GM12878 (cell line): ENCODE results near the gene IL20RA. TPM values are rescaled to one million over a fixed set of nuclear protein-coding genes. Genes with fewer than 3 reads are reported as not detected.

ENCODE experiments used
- ATAC-seq: fragments of 200-7000 bp; cut with Tn5 transposase; 3 replicates; pipeline ENCODE4 v1.9.1; 2020; ENCODE audit warnings: mild to moderate bottlenecking, moderate library complexity
- BruUV-seq: library from RNA; stranded (reverse); fragments of 400-500 nt; replicated peaks from 2 replicates; lab custom pipeline; 2021; lab: Mats Ljungman, UMichigan
- CTCF ChIA-PET: fragments of 300-600 bp; sonication (Branson Sonifier 250); formaldehyde crosslinking; extraction: SDS; loops from one replicate; lab custom pipeline; 2021; ENCODE audit warnings: inconsistent platforms; lab: Yijun Ruan, JAX
- POLR2A ChIA-PET: fragments of 350-600 bp; formaldehyde crosslinking; extraction: SDS; loops from one replicate; lab custom pipeline; 2021; ENCODE audit warnings: inconsistent platforms; lab: Charles Lee
- RAD21 ChIA-PET: fragments of 300-600 bp; sonication (Branson Sonifier 250); formaldehyde crosslinking; loops from one replicate; lab custom pipeline; 2023; ENCODE audit warnings: antibody characterized with exemption; ENCODE audit not compliant: unreplicated experiment; lab: Charles Lee
- SMC1A ChIA-PET: fragments of 300-600 bp; sonication (Branson Sonifier 250); formaldehyde crosslinking; loops from one replicate; lab custom pipeline; 2023; ENCODE audit not compliant: unreplicated experiment, uncharacterized antibody; lab: Charles Lee
- DNase-seq: peaks from one replicate; pipeline ENCODE4 v3.0.0-alpha.2; 2011; ENCODE audit warnings: low read depth, low spot score
- FAIRE-seq: peaks from 3 replicates; lab custom pipeline; 2011; peaks lifted over from hg19 to GRCh38; lab: Jason Lieb, UNC
- H2AFZ ChIP-seq: 2 replicates; pipeline ENCODE4 v1.6.0; 2011; ENCODE audit warnings: low read depth, low read length, control low read depth; ENCODE audit not compliant: control insufficient read depth
- H3K27ac ChIP-seq: 2 replicates; pipeline ENCODE4 v1.5.1; 2011; ENCODE audit warnings: control low read depth; ENCODE audit not compliant: control insufficient read depth, insufficient read depth
- H3K27me3 ChIP-seq, 2 experiments: replicated peaks in 1 of 2; 2 replicates each; pipeline versions ENCODE4 v1.6.0 to v1.6.1; 2011; ENCODE audit warnings: low read length in 1 of 2; ENCODE audit not compliant: control insufficient read depth in 2 of 2, insufficient read depth in 2 of 2
- H3K36me3 ChIP-seq, 2 experiments: 2 replicates each; pipeline ENCODE4 v1.5.1; 2011; ENCODE audit warnings: low read length in 1 of 2; ENCODE audit not compliant: control insufficient read depth in 2 of 2, insufficient read depth in 2 of 2
- H3K4me1 ChIP-seq: 2 replicates; pipeline ENCODE4 v1.6.1; 2011; ENCODE audit warnings: mild to moderate bottlenecking, low read length, moderate library complexity, mixed read lengths; ENCODE audit not compliant: control insufficient read depth, insufficient read depth
- H3K4me2 ChIP-seq: 2 replicates; pipeline ENCODE4 v1.6.0; 2011; ENCODE audit warnings: control low read depth; ENCODE audit not compliant: control insufficient read depth, insufficient read depth
- H3K4me3 ChIP-seq: fragments of 200-600 bp; sonication (generic); 2 replicates; pipeline ENCODE4 v1.5.1; 2016
- H3K79me2 ChIP-seq: 2 replicates; pipeline ENCODE4 v1.6.0; 2011; ENCODE audit warnings: low read length; ENCODE audit not compliant: control insufficient read depth, insufficient read depth
- H3K9ac ChIP-seq: 2 replicates; pipeline ENCODE4 v1.8.0; 2011; ENCODE audit warnings: low read length, control low read depth, mixed read lengths; ENCODE audit not compliant: control insufficient read depth, insufficient read depth
- H3K9me3 ChIP-seq: replicated peaks from 3 replicates; pipeline ENCODE4 v1.5.1; 2011; ENCODE audit warnings: mild to moderate bottlenecking, low read length; ENCODE audit not compliant: control insufficient read depth, insufficient read depth
- H4K20me1 ChIP-seq: 2 replicates; pipeline ENCODE4 v1.6.0; 2011; ENCODE audit not compliant: control insufficient read depth, insufficient read depth
- CHD2 ChIP-seq: IDR thresholded peaks from 2 replicates; pipeline ENCODE4 v1.6.1; 2011; ENCODE audit warnings: low read depth, low read length, improper control_type of control experiment, borderline replicate concordance
- NR2C2 ChIP-seq: IDR thresholded peaks from 2 replicates; pipeline ENCODE4 v1.6.1; 2011; ENCODE audit warnings: borderline replicate concordance, low read depth; ENCODE audit not compliant: control insufficient read depth, insufficient read length
- POU2F2 ChIP-seq: IDR thresholded peaks from 3 replicates; pipeline ENCODE4 v1.6.1; 2011; ENCODE audit warnings: low read depth, mild to moderate bottlenecking, low read length, borderline replicate concordance
- RCOR1 ChIP-seq: conservative IDR thresholded peaks from 2 replicates; pipeline ENCODE4 v1.6.1; 2012; ENCODE audit warnings: low read depth, low read length, improper control_type of control experiment
- SIN3A ChIP-seq: IDR thresholded peaks from 2 replicates; pipeline ENCODE4 v1.6.1; 2012; ENCODE audit warnings: low read depth, low read length, improper control_type of control experiment
- SIX5 ChIP-seq: IDR thresholded peaks from 2 replicates; pipeline ENCODE4 v1.6.1; 2011; ENCODE audit warnings: mild to moderate bottlenecking, low read depth, low read length, moderate library complexity; ENCODE audit not compliant: severe bottlenecking
- SP1 ChIP-seq: IDR thresholded peaks from one replicate; pipeline ENCODE4 v1.6.1; 2011; ENCODE audit warnings: low read depth, low read length
- SUPT20H ChIP-seq: IDR thresholded peaks from 2 replicates; pipeline ENCODE4 v1.6.1; 2011; ENCODE audit warnings: low read depth, mild to moderate bottlenecking, low read length, moderate library complexity, borderline replicate concordance; ENCODE audit not compliant: control insufficient read depth
- TARDBP ChIP-seq: IDR thresholded peaks from 2 replicates; pipeline ENCODE4 v1.6.1; 2016; ENCODE audit warnings: borderline replicate concordance
- TCF12 ChIP-seq: IDR thresholded peaks from 2 replicates; pipeline ENCODE4 v1.6.1; 2011; ENCODE audit warnings: low read depth, mild to moderate bottlenecking, low read length
- TCF3 ChIP-seq: IDR thresholded peaks from 2 replicates; pipeline ENCODE4 v1.6.1; 2012; ENCODE audit warnings: low read depth, mild to moderate bottlenecking, low read length, borderline replicate concordance; ENCODE audit not compliant: insufficient read depth
- WGBS: methylation state at CpG from one replicate; pipeline ENCODE4 v1.1.6; 2016; ENCODE audit warnings: low lambda C conversion rate; ENCODE audit not compliant: insufficient replicate concordance, insufficient coverage; ENCODE audit errors: missing lambda C conversion rate; 5-methylcytosine and 5-hydroxymethylcytosine counted together
- in situ Hi-C: fragments of 300-500 bp; cut with MboI; formaldehyde crosslinking; loops from 9 replicates; pipeline ENCODE4 v1.14.3; 2018; ENCODE audit warnings: mixed read lengths
- intact Hi-C: fragments of 100-400 bp; cut with micrococcal nuclease; formaldehyde crosslinking; loops from one replicate; pipeline ENCODE4 v1.14.2; 2022; ENCODE audit not compliant: unreplicated experiment
- polyA plus RNA-seq, 11 experiments: library from polyadenylated mRNA; depleted of rRNA in 4 of 11; unstranded in 6 of 11; stranded (reverse) in 5 of 11; fragments of >200 nt; fragmentation: Nextera tagmentation in 4 of 11; fragmentation: Illumina TruSeq in 1 of 11; extraction: Ambion mirVana in 4 of 11; extraction: Trizol in 1 of 11; gene quantifications; 1 replicate in 1 of 11; 2 replicates in 10 of 11; pipeline versions ENCODE4 v1.2.1 to v1.2.3, GENCODE V29; 2011 to 2016; ENCODE audit warnings: inconsistent platforms in 2 of 11, missing spikeins in 2 of 11, low read depth in 1 of 11
- total RNA-seq, 4 experiments: library from RNA; depleted of rRNA in 3 of 4; stranded (reverse); fragments of >200 nt in 3 of 4; fragmentation: Illumina TruSeq in 1 of 4; extraction: Trizol in 1 of 4; gene quantifications; 2 replicates each; pipeline versions ENCODE4 v1.2.1 to v1.2.3, GENCODE V29; 2013 to 2021
- TF ChIP-seq, protein P1 (sequence below): IDR thresholded peaks from 2 replicates; pipeline ENCODE4 v1.6.1; 2012; ENCODE audit warnings: low read depth, low read length, improper control_type of control experiment
- TF ChIP-seq, protein P2 (sequence below): fragments of 450-650 bp; IDR thresholded peaks from 2 replicates; pipeline ENCODE4 v1.6.1; 2016; ENCODE audit warnings: mild to moderate bottlenecking
- TF ChIP-seq, protein P3 (sequence below): IDR thresholded peaks from 2 replicates; pipeline ENCODE4 v1.6.1; 2012; ENCODE audit warnings: low read depth, low read length, improper control_type of control experiment

The IL20RA gene
- total and polyA plus RNA-seq, 10 of the 15 experiments (the other 5 are each of a cell fraction or from before 2014, with no cell fraction given), result 0.02 to 0.16 (median 0.09) TPM; not detected in 3

DNA sequence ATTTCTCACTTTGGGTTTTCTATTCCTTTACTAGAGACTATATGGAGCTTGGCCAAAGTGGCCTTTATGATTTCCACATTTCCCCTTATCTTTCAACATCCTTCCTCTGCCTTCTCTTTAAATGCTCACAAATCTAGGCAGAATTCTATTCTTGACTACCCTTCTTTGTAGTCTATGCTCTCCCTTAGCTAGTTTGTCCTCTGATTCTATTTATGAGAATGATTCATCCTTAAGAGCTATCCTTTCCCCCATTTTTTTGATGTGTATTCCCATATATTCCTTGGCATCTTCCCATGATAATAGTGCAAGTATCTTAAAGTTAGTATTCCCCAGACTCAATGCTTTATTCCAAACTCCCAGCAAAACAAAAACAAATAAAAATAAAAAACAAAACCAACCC, 53.1 kb downstream of the IL20RA start:
- Histone ChIP-seq H4K20me1 (no peaks in the 10 kb centered on the region), H3K79me2 (no peaks in the 10 kb centered on the region), H3K4me1 (no peaks in the 10 kb centered on the region), H3K27ac (no peak overlapping the region), H3K27me3 (peaks cover 1 to 29% of the 10 kb centered on the region in 2 experiments), H2AFZ (no peak overlapping the region), H3K9ac (no peak overlapping the region), H3K4me2 (no peak overlapping the region), H3K4me3 (no peak overlapping the region), H3K36me3 (no peaks in the 10 kb centered on the region), H3K9me3 (no peaks in the 10 kb centered on the region)
- RAD21 ChIA-PET, result no interaction called here
- FAIRE-seq, result no peak
- BruUV-seq, result no TSS peak
- intact Hi-C loops, result no loop called here
- SMC1A ChIA-PET, result interaction anchor here (1.0 kb wide), 1 partner anchor 23 kb away, joined by 3 read pairs; no protein-coding TSS in a partner anchor
- no peak for DNase-seq
- CTCF ChIA-PET, result no interaction called here
- in situ Hi-C loops, result no loop called here
- ATAC-seq, result no peak
- POLR2A ChIA-PET, result no interaction called here
- TF ChIP-seq, protein P1, sequence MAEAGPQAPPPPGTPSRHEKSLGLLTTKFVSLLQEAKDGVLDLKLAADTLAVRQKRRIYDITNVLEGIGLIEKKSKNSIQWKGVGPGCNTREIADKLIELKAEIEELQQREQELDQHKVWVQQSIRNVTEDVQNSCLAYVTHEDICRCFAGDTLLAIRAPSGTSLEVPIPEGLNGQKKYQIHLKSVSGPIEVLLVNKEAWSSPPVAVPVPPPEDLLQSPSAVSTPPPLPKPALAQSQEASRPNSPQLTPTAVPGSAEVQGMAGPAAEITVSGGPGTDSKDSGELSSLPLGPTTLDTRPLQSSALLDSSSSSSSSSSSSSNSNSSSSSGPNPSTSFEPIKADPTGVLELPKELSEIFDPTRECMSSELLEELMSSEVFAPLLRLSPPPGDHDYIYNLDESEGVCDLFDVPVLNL, result no peak
- no peak for TF ChIP-seq TCF3
- TF ChIP-seq, all 136 proteins: peak for 0

DNA sequence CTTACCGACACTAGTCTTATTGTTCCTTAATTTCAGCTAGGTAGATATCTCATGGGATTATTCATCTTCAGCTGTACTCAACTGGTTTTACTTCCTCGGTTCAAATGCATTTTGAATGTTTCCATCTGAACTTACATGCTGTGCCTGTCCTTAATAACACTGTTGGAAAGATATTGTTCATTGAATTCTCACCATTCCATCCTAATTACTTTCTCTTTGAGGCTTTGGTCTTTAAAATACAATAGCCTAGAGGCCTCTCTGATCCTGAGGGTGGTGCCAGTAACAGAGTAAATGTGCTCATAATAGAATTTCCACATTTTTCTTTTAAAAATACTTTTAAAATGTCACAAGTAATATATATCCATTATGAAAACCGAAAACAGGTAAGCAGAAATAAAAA, 54.0 kb downstream of the IL20RA start:
- H3K9me3 ChIP-seq, result no peaks in the 10 kb centered on the region
- no peak for FAIRE-seq
- ChIA-PET SMC1A (interaction anchor here (0.7 kb wide), 1 partner anchor 19 kb away, joined by 3 read pairs; no protein-coding TSS in a partner anchor), POLR2A (no interaction called here), CTCF (no interaction called here), RAD21 (no interaction called here)
- H3K79me2 ChIP-seq, result no peaks in the 10 kb centered on the region
- no peak overlapping the region for H3K9ac ChIP-seq
- H3K4me2 ChIP-seq, result no peak overlapping the region
- no peak overlapping the region for H3K27ac ChIP-seq
- no TSS peak for BruUV-seq
- TF ChIP-seq CHD2, result no peak
- no peak for TF ChIP-seq POU2F2
- TF ChIP-seq, protein P2, sequence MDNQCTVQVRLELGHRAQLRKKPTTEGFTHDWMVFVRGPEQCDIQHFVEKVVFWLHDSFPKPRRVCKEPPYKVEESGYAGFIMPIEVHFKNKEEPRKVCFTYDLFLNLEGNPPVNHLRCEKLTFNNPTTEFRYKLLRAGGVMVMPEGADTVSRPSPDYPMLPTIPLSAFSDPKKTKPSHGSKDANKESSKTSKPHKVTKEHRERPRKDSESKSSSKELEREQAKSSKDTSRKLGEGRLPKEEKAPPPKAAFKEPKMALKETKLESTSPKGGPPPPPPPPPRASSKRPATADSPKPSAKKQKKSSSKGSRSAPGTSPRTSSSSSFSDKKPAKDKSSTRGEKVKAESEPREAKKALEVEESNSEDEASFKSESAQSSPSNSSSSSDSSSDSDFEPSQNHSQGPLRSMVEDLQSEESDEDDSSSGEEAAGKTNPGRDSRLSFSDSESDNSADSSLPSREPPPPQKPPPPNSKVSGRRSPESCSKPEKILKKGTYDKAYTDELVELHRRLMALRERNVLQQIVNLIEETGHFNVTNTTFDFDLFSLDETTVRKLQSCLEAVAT, result no peak
- TF ChIP-seq, protein P3, sequence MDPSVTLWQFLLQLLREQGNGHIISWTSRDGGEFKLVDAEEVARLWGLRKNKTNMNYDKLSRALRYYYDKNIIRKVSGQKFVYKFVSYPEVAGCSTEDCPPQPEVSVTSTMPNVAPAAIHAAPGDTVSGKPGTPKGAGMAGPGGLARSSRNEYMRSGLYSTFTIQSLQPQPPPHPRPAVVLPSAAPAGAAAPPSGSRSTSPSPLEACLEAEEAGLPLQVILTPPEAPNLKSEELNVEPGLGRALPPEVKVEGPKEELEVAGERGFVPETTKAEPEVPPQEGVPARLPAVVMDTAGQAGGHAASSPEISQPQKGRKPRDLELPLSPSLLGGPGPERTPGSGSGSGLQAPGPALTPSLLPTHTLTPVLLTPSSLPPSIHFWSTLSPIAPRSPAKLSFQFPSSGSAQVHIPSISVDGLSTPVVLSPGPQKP, result no peak
- no peak for TF ChIP-seq TCF12
- no peak for TF ChIP-seq SIN3A
- no peak for TF ChIP-seq RCOR1
- TF ChIP-seq NR2C2, result no peak
- TF ChIP-seq SUPT20H, result no peak
- no peak for TF ChIP-seq SIX5
- TF ChIP-seq TARDBP, result no peak
- TF ChIP-seq SP1, result no peak
- no peak for ATAC-seq
- in situ Hi-C loops, result no loop called here
- no peak overlapping the region for H2AFZ ChIP-seq
- WGBS, result 3% methylated on average over 3 of the region's 3 CpGs
- H4K20me1 ChIP-seq, result no peaks in the 10 kb centered on the region
- H3K27me3 ChIP-seq, result peaks cover 1 to 29% of the 10 kb centered on the region in 2 experiments
- H3K4me1 ChIP-seq, result no peaks in the 10 kb centered on the region
- DNase-seq, result no peak
- no peak overlapping the region for H3K4me3 ChIP-seq
- H3K36me3 ChIP-seq, result no peaks in the 10 kb centered on the region
- intact Hi-C loops, result no loop called here
